GM12892 (cell line): ENCODE measurements around the gene WWP2.

ENCODE experiments used
- POLR2A ChIP-seq: IDR thresholded peaks from 2 replicates; pipeline ENCODE4 v1.6.1; 2011; ENCODE audit warnings: low read depth, low read length, control low read depth
- POLR2AphosphoS5 ChIP-seq: IDR thresholded peaks from 2 replicates; pipeline ENCODE4 v1.6.1; 2011; ENCODE audit warnings: low read depth, low read length, control low read depth
- TAF1 ChIP-seq: IDR thresholded peaks from 2 replicates; pipeline ENCODE4 v1.6.1; 2011; ENCODE audit warnings: low read depth, mild to moderate bottlenecking, control low read depth, low read length, borderline replicate concordance

- TF ChIP-seq POLR2A (peak; percentile 63; the same call in 1 of the 2 replicates), POLR2AphosphoS5 (peak; percentile 70; the same call in 1 of the 2 replicates), TAF1 (peak; percentile 51; the same call in 1 of the 2 replicates)
Observed at GRCh38 chr16:69823831-69824563, 61.9 kb downstream of the WWP2 start.
